ENCODE results near the gene MYO18B.

Gene MYO18B

DNA sequence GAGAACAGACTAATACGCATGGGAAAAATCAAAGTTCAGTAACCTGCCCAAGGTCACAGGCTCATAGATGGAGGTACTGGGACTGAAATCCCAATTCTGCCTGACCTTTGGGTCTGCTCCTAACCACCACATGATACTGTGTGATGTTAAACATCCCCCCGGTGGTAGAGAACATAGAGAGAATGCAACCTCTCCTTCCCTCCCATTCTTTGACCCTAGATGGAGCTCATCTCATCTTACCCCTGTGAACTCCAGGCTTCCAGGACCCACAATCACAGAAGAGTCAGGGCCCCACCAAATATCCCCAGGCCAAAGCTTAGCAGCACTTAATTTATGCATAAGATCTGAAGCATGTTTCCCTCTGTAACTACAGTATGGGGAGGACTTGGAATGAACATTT, 198.5 kb downstream of the MYO18B start:
- peaks cover 0 to 12% of the 10 kb centered on the region in 2 donors for H3K4me1 ChIP-seq (ENCODE audit: control insufficient read depth in 1 of 2, insufficient read depth in 2 of 2, low read length in 2 of 2)
- H3K27ac ChIP-seq (ENCODE audit: low read length): no peak overlapping the region
- H3K27me3 ChIP-seq (ENCODE audit: low read depth, low read length): no peaks in the 10 kb centered on the region
- H3K4me3 ChIP-seq (ENCODE audit: low read depth in 1 of 2, low read length in 2 of 2): no peak overlapping the region
- no peaks in the 10 kb centered on the region for H3K36me3 ChIP-seq (ENCODE audit: control insufficient read depth in 1 of 2, insufficient read depth in 2 of 2, low read length in 2 of 2)
- H3K9me3 ChIP-seq (ENCODE audit: control insufficient read depth in 1 of 2, low read length in 2 of 2): no peaks in the 10 kb centered on the region

DNA sequence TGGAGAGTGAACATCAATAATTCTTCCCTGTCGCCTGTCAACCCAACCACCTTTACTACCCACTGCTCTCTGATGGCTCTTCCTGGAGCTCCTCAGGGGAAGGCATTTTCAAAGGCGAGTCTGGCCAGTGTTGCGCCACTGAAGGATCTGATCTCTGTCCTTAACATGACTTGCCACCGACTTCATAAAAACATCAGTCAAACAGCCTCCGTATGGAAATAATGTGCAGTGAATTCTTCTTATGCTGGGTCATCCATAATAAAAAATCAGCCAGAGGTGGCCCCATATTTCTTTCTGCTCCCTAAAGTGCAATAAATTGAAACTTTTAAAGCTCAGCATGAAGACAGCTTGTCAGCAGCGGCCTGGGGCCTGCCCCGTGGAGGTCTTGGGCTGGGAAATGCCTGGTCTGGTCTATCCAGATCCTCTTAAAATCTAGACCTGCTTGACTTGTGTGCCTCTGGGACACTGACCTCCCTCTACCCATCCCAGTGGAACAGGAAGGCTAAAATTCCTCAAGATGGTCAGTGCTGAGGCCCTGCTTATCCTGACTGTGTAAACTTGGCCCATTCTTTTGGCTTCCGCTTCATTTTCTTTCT, 199.5 kb downstream of the MYO18B start:
- Histone ChIP-seq H3K4me1 (ENCODE audit: control insufficient read depth in 1 of 2, insufficient read depth in 2 of 2, low read length in 2 of 2) (peaks cover 0 to 12% of the 10 kb centered on the region in 2 donors), H3K4me3 (ENCODE audit: low read depth in 1 of 2, low read length in 2 of 2) (no peak overlapping the region), H3K27me3 (ENCODE audit: low read depth, low read length) (no peaks in the 10 kb centered on the region), H3K27ac (ENCODE audit: low read length) (no peak overlapping the region), H3K9me3 (ENCODE audit: control insufficient read depth in 1 of 2, low read length in 2 of 2) (no peaks in the 10 kb centered on the region), H3K36me3 (ENCODE audit: control insufficient read depth in 1 of 2, insufficient read depth in 2 of 2, low read length in 2 of 2) (no peaks in the 10 kb centered on the region)

DNA sequence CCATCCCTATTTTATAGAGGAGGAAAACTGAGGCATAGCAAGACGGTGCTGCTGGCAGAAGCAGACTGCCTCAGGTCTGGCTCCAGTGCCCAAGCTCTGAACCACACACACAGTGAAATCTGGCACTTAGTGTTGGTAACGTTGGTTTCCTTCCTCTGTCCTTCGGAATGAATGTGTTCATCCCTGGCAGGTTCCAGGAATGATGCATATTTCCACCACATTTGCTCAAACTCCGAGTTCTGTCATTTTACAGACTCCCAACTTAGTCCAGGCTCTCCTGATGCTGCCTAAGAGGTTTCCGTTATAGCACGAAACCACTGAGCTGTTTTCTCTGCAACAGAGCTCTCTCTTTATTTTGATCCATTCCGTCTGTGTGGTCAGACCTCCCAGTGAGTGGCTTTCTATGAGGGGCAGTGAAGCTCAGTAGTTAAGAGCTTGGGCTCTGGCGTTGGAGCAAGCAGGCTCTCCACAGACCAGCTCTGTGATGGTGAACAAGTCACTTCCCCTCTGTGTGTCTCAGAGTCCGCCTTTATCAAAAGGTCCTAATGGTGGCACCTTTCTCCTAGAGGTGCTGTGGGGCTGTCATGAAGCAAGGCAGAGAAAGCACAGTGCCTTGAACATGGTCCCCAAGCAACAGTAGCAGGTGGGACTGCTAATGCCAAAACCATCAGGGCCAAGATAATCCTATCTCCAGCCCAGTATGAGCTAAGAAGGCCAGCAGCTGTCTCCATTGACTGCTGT, 200.3 kb downstream of the MYO18B start:
- Histone ChIP-seq H3K9me3 (ENCODE audit: control insufficient read depth in 1 of 2, low read length in 2 of 2) (no peaks in the 10 kb centered on the region), H3K27ac (ENCODE audit: low read length) (no peak overlapping the region), H3K4me1 (ENCODE audit: control insufficient read depth in 1 of 2, insufficient read depth in 2 of 2, low read length in 2 of 2) (peaks cover 0 to 12% of the 10 kb centered on the region in 2 donors), H3K36me3 (ENCODE audit: control insufficient read depth in 1 of 2, insufficient read depth in 2 of 2, low read length in 2 of 2) (no peaks in the 10 kb centered on the region), H3K4me3 (ENCODE audit: low read depth in 1 of 2, low read length in 2 of 2) (no peak overlapping the region), H3K27me3 (ENCODE audit: low read depth, low read length) (no peaks in the 10 kb centered on the region)

DNA sequence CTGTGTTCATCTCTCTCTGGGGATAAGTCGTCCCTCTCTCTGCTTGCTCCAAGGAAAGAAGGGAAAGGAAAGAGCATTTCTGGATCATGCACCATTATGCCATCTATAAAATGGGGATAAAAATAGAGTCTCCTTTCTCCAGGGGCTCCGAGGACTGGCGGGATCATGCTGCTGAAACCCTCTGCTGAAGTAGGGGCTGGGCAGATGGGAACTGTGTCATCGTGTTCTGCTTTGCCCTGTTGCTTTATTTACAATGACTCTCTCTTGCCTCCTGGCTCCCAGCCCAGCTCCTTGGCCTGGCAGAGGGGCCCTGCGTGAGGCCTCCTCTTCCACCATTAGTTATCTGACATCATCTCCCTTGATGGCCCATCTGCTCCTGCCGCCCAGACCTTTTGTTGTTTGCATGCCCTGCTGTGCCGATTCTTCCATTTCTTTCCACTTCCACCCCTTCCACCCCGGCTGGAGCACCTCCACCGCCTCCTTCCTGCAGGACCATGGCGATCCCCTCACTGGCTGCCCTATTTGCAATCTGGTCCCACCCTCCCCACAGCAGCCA, 200.9 kb downstream of the MYO18B start:
- Histone ChIP-seq H3K9me3 (ENCODE audit: control insufficient read depth in 1 of 2, low read length in 2 of 2) (no peaks in the 10 kb centered on the region), H3K4me3 (ENCODE audit: low read depth in 1 of 2, low read length in 2 of 2) (no peak overlapping the region), H3K36me3 (ENCODE audit: control insufficient read depth in 1 of 2, insufficient read depth in 2 of 2, low read length in 2 of 2) (no peaks in the 10 kb centered on the region), H3K27me3 (ENCODE audit: low read depth, low read length) (no peaks in the 10 kb centered on the region), H3K27ac (ENCODE audit: low read length) (no peak overlapping the region), H3K4me1 (ENCODE audit: control insufficient read depth in 1 of 2, insufficient read depth in 2 of 2, low read length in 2 of 2) (peaks cover 0 to 12% of the 10 kb centered on the region in 2 donors)

DNA sequence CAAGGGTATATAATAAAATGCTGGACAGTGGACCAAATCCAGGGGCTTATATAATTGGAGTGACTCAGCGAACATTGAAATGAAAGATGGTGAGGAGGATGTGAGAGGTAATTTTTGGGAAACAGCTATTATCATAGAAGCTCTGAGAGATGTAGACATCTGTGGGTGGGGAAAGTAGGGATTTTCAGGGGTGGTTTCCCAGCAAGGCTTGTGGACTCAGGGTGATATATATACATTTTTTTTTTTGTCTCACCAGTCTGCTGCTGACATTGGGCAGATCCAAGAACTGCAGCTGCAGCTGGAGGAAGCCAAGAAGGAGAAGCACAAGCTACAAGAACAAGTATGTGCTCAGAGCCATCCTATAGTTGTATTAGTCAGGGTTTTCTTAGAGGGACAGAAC, 208.1 kb downstream of the MYO18B start:
- no peak overlapping the region for H3K4me3 ChIP-seq (ENCODE audit: low read depth in 1 of 2, low read length in 2 of 2)
- no peak overlapping the region for H3K27ac ChIP-seq (ENCODE audit: low read length)
- no peaks in the 10 kb centered on the region for H3K4me1 ChIP-seq (ENCODE audit: control insufficient read depth in 1 of 2, insufficient read depth in 2 of 2, low read length in 2 of 2)
- H3K9me3 ChIP-seq (ENCODE audit: control insufficient read depth in 1 of 2, low read length in 2 of 2): no peaks in the 10 kb centered on the region
- no peaks in the 10 kb centered on the region for H3K36me3 ChIP-seq (ENCODE audit: control insufficient read depth in 1 of 2, insufficient read depth in 2 of 2, low read length in 2 of 2)
- no peaks in the 10 kb centered on the region for H3K27me3 ChIP-seq (ENCODE audit: low read depth, low read length)

DNA sequence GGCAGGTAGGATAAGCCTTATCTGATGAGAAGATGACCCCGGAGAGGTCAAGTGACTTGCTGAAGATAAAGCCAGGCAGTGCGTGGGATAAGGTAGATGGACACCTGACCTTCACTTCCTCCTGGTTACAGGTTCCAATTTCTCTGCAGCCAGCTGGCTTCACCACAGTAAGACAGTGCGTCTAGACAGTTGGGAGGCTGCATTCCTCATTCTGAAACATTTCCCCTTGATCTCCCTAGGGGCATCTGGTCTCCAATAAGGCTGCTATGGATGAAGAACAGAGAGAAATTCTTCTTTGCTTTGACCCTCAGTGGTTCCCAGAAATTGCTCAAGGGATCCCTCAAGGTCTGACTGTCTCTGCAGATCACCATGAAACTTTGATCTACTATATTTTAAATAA, 211.3 kb downstream of the MYO18B start:
- H3K4me3 ChIP-seq (ENCODE audit: low read depth in 1 of 2, low read length in 2 of 2): no peak overlapping the region
- H3K27ac ChIP-seq (ENCODE audit: low read length): no peak overlapping the region
- H3K36me3 ChIP-seq (ENCODE audit: control insufficient read depth in 1 of 2, insufficient read depth in 2 of 2, low read length in 2 of 2): no peaks in the 10 kb centered on the region

DNA sequence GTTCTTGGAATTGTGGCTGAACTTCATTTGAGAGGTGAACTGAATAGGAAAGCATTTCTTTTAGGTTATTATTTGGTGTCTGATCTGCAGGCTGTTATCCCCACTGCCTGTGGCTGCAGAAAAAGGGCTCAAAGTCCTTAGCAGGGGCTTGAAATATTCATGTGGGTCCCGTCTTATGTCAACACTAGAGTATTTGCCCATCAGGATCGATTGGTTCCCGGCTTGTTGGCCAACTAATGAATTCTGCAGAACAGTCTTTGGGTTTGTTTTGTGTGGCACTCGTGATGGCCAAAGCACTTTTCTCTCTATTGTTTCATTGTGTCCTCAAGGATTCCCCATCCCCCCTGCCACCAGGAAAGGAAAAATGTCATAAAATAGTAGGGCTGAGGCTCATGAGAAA, 211.9 kb downstream of the MYO18B start:
- H3K4me3 ChIP-seq (ENCODE audit: low read depth in 1 of 2, low read length in 2 of 2): no peak overlapping the region
- no peak overlapping the region for H3K27ac ChIP-seq (ENCODE audit: low read length)
- no peaks in the 10 kb centered on the region for H3K4me1 ChIP-seq (ENCODE audit: control insufficient read depth in 1 of 2, insufficient read depth in 2 of 2, low read length in 2 of 2)
- no peaks in the 10 kb centered on the region for H3K36me3 ChIP-seq (ENCODE audit: control insufficient read depth in 1 of 2, insufficient read depth in 2 of 2, low read length in 2 of 2)
- no peaks in the 10 kb centered on the region for H3K9me3 ChIP-seq (ENCODE audit: control insufficient read depth in 1 of 2, low read length in 2 of 2)
- H3K27me3 ChIP-seq (ENCODE audit: low read depth, low read length): no peaks in the 10 kb centered on the region

More for the DNA sequence above, 211.3 kb downstream of the MYO18B start:
- Histone ChIP-seq H3K9me3 (ENCODE audit: control insufficient read depth in 1 of 2, low read length in 2 of 2) (no peaks in the 10 kb centered on the region), H3K4me1 (ENCODE audit: control insufficient read depth in 1 of 2, insufficient read depth in 2 of 2, low read length in 2 of 2) (no peaks in the 10 kb centered on the region), H3K27me3 (ENCODE audit: low read depth, low read length) (no peaks in the 10 kb centered on the region)

DNA sequence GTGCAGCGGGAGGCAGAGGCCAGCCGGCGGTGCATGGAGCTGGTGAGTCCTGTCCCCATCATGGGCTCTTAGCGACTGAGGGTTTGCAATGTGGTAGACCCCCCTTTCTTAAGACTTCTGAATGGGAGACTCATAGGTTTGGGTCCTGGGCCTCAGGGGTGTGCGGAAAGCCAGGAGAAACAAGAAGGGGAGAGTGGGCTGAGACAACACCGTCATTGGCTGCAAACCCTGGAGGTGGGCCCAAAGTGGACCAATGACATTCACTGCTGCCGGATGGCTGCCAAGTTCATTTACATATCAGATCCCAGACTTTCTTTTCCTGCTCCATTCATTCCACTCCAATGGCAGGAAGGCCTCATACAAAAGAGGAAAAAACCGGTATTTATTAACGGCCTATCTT, 213.3 kb downstream of the MYO18B start:
- H3K36me3 ChIP-seq (ENCODE audit: control insufficient read depth in 1 of 2, insufficient read depth in 2 of 2, low read length in 2 of 2): no peaks in the 10 kb centered on the region
- no peaks in the 10 kb centered on the region for H3K4me1 ChIP-seq (ENCODE audit: control insufficient read depth in 1 of 2, insufficient read depth in 2 of 2, low read length in 2 of 2)
- H3K27ac ChIP-seq (ENCODE audit: low read length): no peak overlapping the region
- no peak overlapping the region for H3K4me3 ChIP-seq (ENCODE audit: low read depth in 1 of 2, low read length in 2 of 2)
- H3K27me3 ChIP-seq (ENCODE audit: low read depth, low read length): no peaks in the 10 kb centered on the region
- H3K9me3 ChIP-seq (ENCODE audit: control insufficient read depth in 1 of 2, low read length in 2 of 2): no peaks in the 10 kb centered on the region

DNA sequence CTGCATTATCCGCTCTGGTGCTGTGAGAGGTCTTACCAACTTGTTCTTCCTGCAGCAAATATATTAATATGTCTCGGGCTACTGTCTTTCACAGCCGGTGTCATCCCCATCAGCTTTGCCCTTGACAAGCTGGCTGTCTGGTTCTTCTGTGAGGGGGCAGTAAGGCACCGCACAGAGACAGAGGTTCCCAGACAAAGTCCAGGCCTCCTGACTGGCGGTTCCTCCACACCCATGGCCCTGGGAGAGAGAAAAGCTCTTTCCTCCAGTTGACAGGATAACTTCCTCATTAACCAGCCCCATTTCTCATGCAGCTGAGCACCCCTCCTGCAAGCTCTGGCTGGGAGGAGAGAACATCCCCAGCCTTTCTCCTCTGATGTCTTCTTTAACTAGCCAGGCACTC, 214.8 kb downstream of the MYO18B start:
- Histone ChIP-seq H3K27me3 (ENCODE audit: low read depth, low read length) (no peaks in the 10 kb centered on the region), H3K9me3 (ENCODE audit: control insufficient read depth in 1 of 2, low read length in 2 of 2) (no peaks in the 10 kb centered on the region), H3K4me3 (ENCODE audit: low read depth in 1 of 2, low read length in 2 of 2) (no peak overlapping the region), H3K36me3 (ENCODE audit: control insufficient read depth in 1 of 2, insufficient read depth in 2 of 2, low read length in 2 of 2) (no peaks in the 10 kb centered on the region), H3K4me1 (ENCODE audit: control insufficient read depth in 1 of 2, insufficient read depth in 2 of 2, low read length in 2 of 2) (no peaks in the 10 kb centered on the region), H3K27ac (ENCODE audit: low read length) (no peak overlapping the region)

DNA sequence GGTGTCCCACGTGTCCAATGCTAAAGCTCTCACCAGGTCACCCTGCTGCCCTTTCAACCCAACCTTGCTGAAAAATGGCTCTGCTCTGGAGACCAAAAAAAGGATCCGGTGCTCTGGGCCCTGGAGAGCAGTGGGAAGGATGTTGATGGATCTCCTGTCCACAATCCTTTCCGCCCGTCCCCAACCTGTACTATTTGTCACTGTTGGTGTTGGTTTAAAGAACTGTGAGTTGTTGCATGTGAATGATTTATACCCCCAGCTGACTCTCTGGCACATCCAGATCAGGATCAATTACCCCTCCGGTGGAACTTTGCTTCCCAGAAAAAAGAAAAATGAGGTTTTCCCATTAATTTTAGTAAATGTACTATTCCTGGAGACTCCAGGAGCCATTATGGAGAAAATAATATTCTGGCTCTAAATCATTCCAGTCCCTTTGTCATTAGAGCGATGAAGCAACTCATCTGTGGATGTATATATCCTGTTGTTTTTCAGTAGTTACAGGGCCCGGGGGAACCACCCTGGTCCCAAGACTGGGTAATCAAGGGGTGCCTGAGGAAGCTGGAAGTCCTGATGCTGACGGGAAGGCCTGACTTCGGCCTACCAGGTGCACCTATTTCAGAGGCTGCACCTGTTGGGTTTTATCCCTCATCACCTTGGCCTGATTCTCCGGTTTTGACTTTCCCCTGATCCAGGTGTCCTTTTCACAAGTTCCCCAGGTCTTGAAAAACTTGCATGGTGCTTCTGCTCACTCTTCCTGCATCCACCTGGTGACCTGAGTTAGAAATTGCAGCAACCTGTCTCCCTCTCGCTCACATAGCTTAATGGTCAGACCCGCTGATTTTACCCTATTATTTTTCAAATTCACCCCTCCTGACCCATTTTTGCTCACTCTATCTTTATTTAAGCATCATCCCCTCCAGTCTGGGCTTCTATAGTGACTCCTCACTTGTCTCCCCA, 218.1 kb downstream of the MYO18B start:
- Histone ChIP-seq H3K36me3 (ENCODE audit: control insufficient read depth in 1 of 2, insufficient read depth in 2 of 2, low read length in 2 of 2) (no peaks in the 10 kb centered on the region), H3K27ac (ENCODE audit: low read length) (no peak overlapping the region), H3K9me3 (ENCODE audit: control insufficient read depth in 1 of 2, low read length in 2 of 2) (peaks cover 0 to 7% of the 10 kb centered on the region in 2 donors), H3K27me3 (ENCODE audit: low read depth, low read length) (no peaks in the 10 kb centered on the region), H3K4me1 (ENCODE audit: control insufficient read depth in 1 of 2, insufficient read depth in 2 of 2, low read length in 2 of 2) (no peaks in the 10 kb centered on the region), H3K4me3 (ENCODE audit: low read depth in 1 of 2, low read length in 2 of 2) (no peak overlapping the region)

DNA sequence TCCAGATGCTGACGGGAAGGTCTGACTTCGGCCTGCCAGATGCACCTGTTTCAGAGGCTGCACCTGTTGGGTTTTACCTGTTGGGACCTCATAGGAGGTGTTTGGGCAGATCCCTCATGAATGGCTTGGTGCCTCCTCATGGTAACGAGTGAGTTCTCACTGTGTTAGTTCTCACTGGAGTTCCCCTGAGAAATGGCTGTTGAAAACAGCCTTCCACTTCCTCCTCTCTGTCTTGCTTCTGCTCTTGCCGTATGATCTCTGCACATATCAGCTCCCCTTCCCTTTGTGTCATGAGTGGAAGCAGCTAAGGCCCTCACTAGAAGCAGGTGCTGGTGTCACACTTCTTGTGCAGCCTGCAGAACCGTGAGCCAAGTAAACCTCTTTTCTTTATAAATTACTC, 219.7 kb downstream of the MYO18B start:
- Histone ChIP-seq H3K4me1 (ENCODE audit: control insufficient read depth in 1 of 2, insufficient read depth in 2 of 2, low read length in 2 of 2) (no peaks in the 10 kb centered on the region), H3K36me3 (ENCODE audit: control insufficient read depth in 1 of 2, insufficient read depth in 2 of 2, low read length in 2 of 2) (no peaks in the 10 kb centered on the region), H3K27me3 (ENCODE audit: low read depth, low read length) (no peaks in the 10 kb centered on the region), H3K9me3 (ENCODE audit: control insufficient read depth in 1 of 2, low read length in 2 of 2) (peaks cover 0 to 7% of the 10 kb centered on the region in 2 donors), H3K27ac (ENCODE audit: low read length) (no peak overlapping the region), H3K4me3 (ENCODE audit: low read depth in 1 of 2, low read length in 2 of 2) (no peak overlapping the region)

Measured in muscle layer of duodenum (tissue), 2 donors.